RWPE2 (cell line): ENCODE measurements around the gene SPPL3.
A peak's percentile ranks its signal among the peaks of the same experiment; 100 is the strongest.
"Not testable (repeated sequence)": the region's sequence is repeated elsewhere in the genome, so short reads cannot be mapped to it uniquely, and the experiment has no call there.

Experiments
- ATAC-seq: fragments of 200-7000 bp; cut with Tn5 transposase; 3 replicates; pipeline ENCODE4 v1.9.1; 2021; ENCODE audit warnings: low read depth
- DNase-seq: peaks from one replicate; pipeline ENCODE4 v3.0.0-alpha.2; 2020; ENCODE audit warnings: low spot score
- H3K27ac ChIP-seq: fragments of 450-650 bp; 2 replicates; pipeline ENCODE4 v1.5.1; 2017; ENCODE audit warnings: mild to moderate bottlenecking; ENCODE audit not compliant: poor library complexity, severe bottlenecking
- H3K27me3 ChIP-seq: fragments of 250-450 bp; sonication (Bioruptor Pico); 2 replicates; pipeline ENCODE4 v1.5.1; 2021; ENCODE audit warnings: mild to moderate bottlenecking, moderate library complexity; ENCODE audit not compliant: insufficient read depth, poor library complexity, severe bottlenecking
- H3K36me3 ChIP-seq: fragments of 250-450 bp; sonication (Bioruptor Pico); 2 replicates; pipeline ENCODE4 v1.5.1; 2020; ENCODE audit warnings: low read depth, mild to moderate bottlenecking, moderate library complexity
- H3K4me1 ChIP-seq: fragments of 250-450 bp; sonication (Bioruptor Pico); 2 replicates; pipeline ENCODE4 v1.5.1; 2021; ENCODE audit warnings: mild to moderate bottlenecking, moderate library complexity; ENCODE audit not compliant: insufficient read depth, poor library complexity, severe bottlenecking
- H3K4me3 ChIP-seq: fragments of 250-450 bp; sonication (Bioruptor Pico); 2 replicates; pipeline ENCODE4 v1.5.1; 2021; ENCODE audit warnings: mild to moderate bottlenecking, moderate library complexity; ENCODE audit not compliant: severe bottlenecking
- H3K9me3 ChIP-seq: fragments of 250-450 bp; sonication (Bioruptor Pico); 2 replicates; pipeline ENCODE4 v1.5.1; 2021; ENCODE audit warnings: mild to moderate bottlenecking, moderate library complexity; ENCODE audit not compliant: severe bottlenecking
- TF ChIP-seq, protein P1 (sequence below): fragments of 450-650 bp; IDR thresholded peaks from one replicate; pipeline ENCODE4 v1.5.1; 2017; ENCODE audit warnings: mild to moderate bottlenecking, moderate library complexity; ENCODE audit not compliant: poor library complexity, severe bottlenecking

Gene SPPL3

DNA sequence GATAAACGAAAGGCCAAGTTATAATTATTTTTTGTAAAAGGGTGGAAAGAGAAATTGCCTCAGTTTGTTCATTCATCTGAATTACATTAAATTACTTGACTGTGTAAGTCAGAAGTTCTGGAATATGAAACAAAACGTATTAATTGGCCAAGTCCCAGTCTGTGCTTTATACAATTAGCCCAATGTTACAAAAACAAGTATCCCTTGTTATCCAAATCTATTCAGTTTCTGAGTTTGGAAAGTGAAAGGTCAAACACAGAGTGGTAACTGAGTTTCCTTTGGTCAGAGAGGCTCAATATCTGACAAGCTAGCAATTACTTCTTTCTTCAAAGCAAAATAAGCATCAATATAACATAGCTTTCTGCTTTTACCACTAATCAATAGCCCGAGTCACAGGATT, 62.6 kb downstream of the SPPL3 start:
- TF ChIP-seq, protein P1, sequence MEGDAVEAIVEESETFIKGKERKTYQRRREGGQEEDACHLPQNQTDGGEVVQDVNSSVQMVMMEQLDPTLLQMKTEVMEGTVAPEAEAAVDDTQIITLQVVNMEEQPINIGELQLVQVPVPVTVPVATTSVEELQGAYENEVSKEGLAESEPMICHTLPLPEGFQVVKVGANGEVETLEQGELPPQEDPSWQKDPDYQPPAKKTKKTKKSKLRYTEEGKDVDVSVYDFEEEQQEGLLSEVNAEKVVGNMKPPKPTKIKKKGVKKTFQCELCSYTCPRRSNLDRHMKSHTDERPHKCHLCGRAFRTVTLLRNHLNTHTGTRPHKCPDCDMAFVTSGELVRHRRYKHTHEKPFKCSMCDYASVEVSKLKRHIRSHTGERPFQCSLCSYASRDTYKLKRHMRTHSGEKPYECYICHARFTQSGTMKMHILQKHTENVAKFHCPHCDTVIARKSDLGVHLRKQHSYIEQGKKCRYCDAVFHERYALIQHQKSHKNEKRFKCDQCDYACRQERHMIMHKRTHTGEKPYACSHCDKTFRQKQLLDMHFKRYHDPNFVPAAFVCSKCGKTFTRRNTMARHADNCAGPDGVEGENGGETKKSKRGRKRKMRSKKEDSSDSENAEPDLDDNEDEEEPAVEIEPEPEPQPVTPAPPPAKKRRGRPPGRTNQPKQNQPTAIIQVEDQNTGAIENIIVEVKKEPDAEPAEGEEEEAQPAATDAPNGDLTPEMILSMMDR, result no peak
- no peaks in the 10 kb centered on the region for H3K36me3 ChIP-seq
- H3K27me3 ChIP-seq, result no peaks in the 10 kb centered on the region
- H3K4me3 ChIP-seq, result no peak overlapping the region
- H3K27ac ChIP-seq, result no peak overlapping the region
- ATAC-seq (no peak), DNase-seq (no peak)
- H3K9me3 ChIP-seq, result no peaks in the 10 kb centered on the region
- no peaks in the 10 kb centered on the region for H3K4me1 ChIP-seq

DNA sequence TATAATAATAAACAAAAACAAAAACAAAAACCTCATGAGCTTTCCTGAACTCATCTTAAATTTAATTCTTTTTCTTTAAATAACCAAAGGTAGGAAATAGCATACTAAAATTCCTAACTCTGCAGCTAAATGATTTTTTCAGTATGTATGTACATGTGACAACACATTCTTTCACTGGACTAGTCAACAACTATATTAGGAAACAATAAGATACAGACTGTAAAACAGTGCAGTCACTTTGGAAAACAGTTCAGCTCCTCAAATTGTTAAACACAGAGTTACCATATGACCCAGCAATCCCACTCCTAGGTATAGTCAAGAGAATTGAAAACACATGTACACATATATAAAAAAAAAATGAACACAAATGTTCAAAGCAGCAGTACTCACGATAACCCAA, 64.7 kb downstream of the SPPL3 start:
- no peak overlapping the region for H3K4me3 ChIP-seq

DNA sequence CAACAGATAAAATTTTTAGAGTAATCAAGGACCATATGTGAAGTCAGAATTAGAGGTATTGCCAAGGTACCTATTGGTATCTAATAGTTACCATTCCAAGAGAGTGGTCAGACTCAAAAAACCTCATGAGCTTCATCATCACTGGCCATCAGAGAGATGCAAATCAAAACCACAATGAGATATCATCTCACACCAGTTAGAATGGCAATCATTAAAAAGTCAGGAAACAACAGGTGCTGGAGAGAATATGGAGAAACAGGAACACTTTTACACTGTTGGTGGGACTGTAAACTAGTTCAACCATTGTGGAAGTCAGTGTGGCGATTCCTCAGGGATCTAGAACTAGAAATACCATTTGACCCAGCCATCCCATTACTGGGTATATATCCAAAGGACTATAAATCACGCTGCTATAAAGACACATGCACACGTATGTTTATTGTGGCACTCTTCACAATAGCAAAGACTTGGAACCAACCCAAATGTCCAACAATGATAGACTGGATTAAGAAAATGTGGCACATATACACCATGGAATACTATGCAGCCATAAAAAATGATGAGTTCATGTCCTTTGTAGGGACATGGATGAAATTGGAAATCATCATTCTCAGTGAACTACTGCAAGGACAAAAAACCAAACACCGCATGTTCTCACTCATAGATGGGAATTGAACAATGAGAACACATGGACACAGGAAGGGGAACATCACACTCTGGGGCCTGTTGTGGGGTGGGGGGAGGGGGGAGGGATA, 65.4 kb downstream of the SPPL3 start:
- H3K36me3 ChIP-seq, DNase-seq, H3K27ac ChIP-seq, H3K9me3 ChIP-seq, ATAC-seq, H3K4me3 ChIP-seq, H3K27me3 ChIP-seq: not testable (repeated sequence)
- peaks cover 18% of the 10 kb centered on the region for H3K4me1 ChIP-seq

More for the DNA sequence above, 64.7 kb downstream of the SPPL3 start:
- ATAC-seq, result no peak
- Histone ChIP-seq H3K9me3 (no peaks in the 10 kb centered on the region), H3K4me1 (peaks cover 18% of the 10 kb centered on the region), H3K27ac (no peak overlapping the region), H3K36me3 (no peaks in the 10 kb centered on the region), H3K27me3 (no peaks in the 10 kb centered on the region)
- no peak for DNase-seq
- TF ChIP-seq, protein P1, result no peak

DNA sequence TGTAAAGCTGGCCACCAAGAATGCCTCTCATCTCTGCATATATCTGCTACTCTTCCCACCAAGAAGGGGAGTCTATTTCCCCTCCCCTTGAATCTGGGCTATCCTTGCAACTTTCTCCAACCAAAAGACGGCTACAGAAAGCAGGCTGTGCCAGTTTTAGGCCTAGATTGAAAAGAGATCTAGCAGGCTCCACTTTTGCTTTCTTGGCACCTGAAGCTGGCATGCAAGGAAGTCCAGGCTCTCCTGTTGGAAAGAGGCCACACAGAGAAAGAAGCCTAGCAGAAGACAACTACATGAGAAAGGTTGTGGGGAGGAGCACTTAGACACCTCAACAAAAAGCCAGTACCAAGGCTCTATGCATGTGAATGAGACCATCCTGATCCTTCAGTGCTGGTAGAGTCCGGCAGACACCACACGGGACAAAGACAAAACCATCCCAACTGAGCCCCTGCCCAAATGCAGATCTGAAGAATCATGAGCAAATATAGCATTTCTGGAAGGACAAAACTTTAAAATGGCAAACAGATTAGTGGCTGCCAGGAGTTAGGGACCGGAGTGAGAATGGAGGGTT, 68.0 kb downstream of the SPPL3 start:
- Histone ChIP-seq H3K36me3 (no peaks in the 10 kb centered on the region), H3K27me3 (no peaks in the 10 kb centered on the region), H3K4me1 (peaks cover 18% of the 10 kb centered on the region), H3K9me3 (no peaks in the 10 kb centered on the region), H3K4me3 (no peak overlapping the region), H3K27ac (no peak overlapping the region)
- DNase-seq (no peak), ATAC-seq (no peak)
- TF ChIP-seq, protein P1, result no peak

DNA sequence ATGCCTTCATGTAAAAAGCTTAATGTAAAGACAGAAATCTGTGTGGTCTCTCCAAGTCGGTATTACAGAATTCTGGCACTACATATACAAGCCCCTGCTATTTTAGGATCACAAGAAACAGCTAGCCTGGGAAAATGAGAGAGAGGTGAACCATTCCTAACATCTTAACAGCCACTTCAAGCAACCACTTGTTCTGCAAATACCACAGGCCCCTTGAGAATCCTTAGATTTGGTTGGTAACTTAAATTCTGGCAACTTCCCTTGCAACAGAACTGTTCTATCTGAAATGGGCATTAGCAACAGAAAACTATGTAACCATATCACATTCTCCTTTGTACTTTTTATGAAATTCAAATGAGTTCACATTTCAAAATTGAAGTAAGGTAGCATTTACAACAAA, 68.5 kb downstream of the SPPL3 start:
- Histone ChIP-seq H3K4me3 (no peak overlapping the region), H3K36me3 (no peaks in the 10 kb centered on the region), H3K27ac (peak overlapping the region; percentile 7), H3K4me1 (peaks cover 19% of the 10 kb centered on the region), H3K9me3 (no peaks in the 10 kb centered on the region), H3K27me3 (no peaks in the 10 kb centered on the region)
- TF ChIP-seq, protein P1, result no peak
- ATAC-seq (no peak), DNase-seq (no peak)
